Measurements from ENCODE around the gene TAF3. TPM values are rescaled to one million over a fixed set of nuclear protein-coding genes. Genes with fewer than 3 reads are reported as not detected.

Gene TAF3
- total RNA-seq, 2 experiments from 2014 or later = 12.6 to 12.8 TPM

GRCh38 chr10:7922707-7923106 is 104.4 kb downstream of the TAF3 start:
- no peaks in the 10 kb centered on the region for H3K27me3 Mint-ChIP-seq (ENCODE audit: low read depth)
- no peak overlapping the region for H3K27ac Mint-ChIP-seq
- CTCF ChIA-PET = no interaction called here
- no peak for DNase-seq
- intact Hi-C loops (cut with micrococcal nuclease) = no loop called here
- H3K4me3 Mint-ChIP-seq = no peak overlapping the region
- no peaks in the 10 kb centered on the region for H3K9me3 Mint-ChIP-seq
- no peaks in the 10 kb centered on the region for H3K36me3 Mint-ChIP-seq (ENCODE audit: low read depth)
- H3K4me1 Mint-ChIP-seq (ENCODE audit: low read depth) = peaks cover 6% of the 10 kb centered on the region

- peaks cover 6% of the 10 kb centered on the region for H3K4me1 Mint-ChIP-seq (ENCODE audit: low read depth)
- no peak overlapping the region for H3K27ac Mint-ChIP-seq
- H3K4me3 Mint-ChIP-seq = no peak overlapping the region
- no peaks in the 10 kb centered on the region for H3K36me3 Mint-ChIP-seq (ENCODE audit: low read depth)
- DNase-seq = no peak
- no peaks in the 10 kb centered on the region for H3K9me3 Mint-ChIP-seq
- CTCF ChIA-PET = no interaction called here
- H3K27me3 Mint-ChIP-seq (ENCODE audit: low read depth) = no peaks in the 10 kb centered on the region
- intact Hi-C loops (cut with micrococcal nuclease) = no loop called here
Observed at GRCh38 chr10:7928536-7928935, 110.2 kb downstream of the TAF3 start.

- CTCF ChIA-PET = no interaction called here
- intact Hi-C loops (cut with micrococcal nuclease) = no loop called here
- Mint-ChIP-seq H3K27ac (no peak overlapping the region), H3K4me1 (ENCODE audit: low read depth) (peaks cover under 1% of the 10 kb centered on the region), H3K9me3 (peaks cover 7% of the 10 kb centered on the region), H3K27me3 (ENCODE audit: low read depth) (no peaks in the 10 kb centered on the region), H3K4me3 (no peak overlapping the region), H3K36me3 (ENCODE audit: low read depth) (peaks cover 18% of the 10 kb centered on the region)
- DNase-seq = no peak
Observed at GRCh38 chr10:7932301-7933036, 114.2 kb downstream of the TAF3 start.

GRCh38 chr10:7933262-7933661 is 115.0 kb downstream of the TAF3 start:
- Mint-ChIP-seq H3K4me1 (ENCODE audit: low read depth) (peaks cover 2% of the 10 kb centered on the region), H3K4me3 (no peak overlapping the region), H3K27ac (no peak overlapping the region), H3K9me3 (peaks cover 12% of the 10 kb centered on the region), H3K36me3 (ENCODE audit: low read depth) (peaks cover 23% of the 10 kb centered on the region), H3K27me3 (ENCODE audit: low read depth) (no peaks in the 10 kb centered on the region)
- no peak for DNase-seq
- CTCF ChIA-PET = no interaction called here
- intact Hi-C loops (cut with micrococcal nuclease) = no loop called here

GRCh38 chr10:7933757-7934156 is 115.5 kb downstream of the TAF3 start:
- CTCF ChIA-PET = no interaction called here
- no peak overlapping the region for H3K4me3 Mint-ChIP-seq

GRCh38 chr10:7937315-7937945 is 119.1 kb downstream of the TAF3 start:
- H3K36me3 Mint-ChIP-seq (ENCODE audit: low read depth) = peaks cover 39% of the 10 kb centered on the region
- peaks cover 10% of the 10 kb centered on the region for H3K4me1 Mint-ChIP-seq (ENCODE audit: low read depth)
- H3K9me3 Mint-ChIP-seq = peaks cover 23% of the 10 kb centered on the region
- H3K4me3 Mint-ChIP-seq = no peak overlapping the region
- no peak for DNase-seq
- no peak overlapping the region for H3K27ac Mint-ChIP-seq
- CTCF ChIA-PET = no interaction called here
- no peaks in the 10 kb centered on the region for H3K27me3 Mint-ChIP-seq (ENCODE audit: low read depth)
- intact Hi-C loops (cut with micrococcal nuclease) = no loop called here

More at GRCh38 chr10:7933757-7934156, 115.5 kb downstream of the TAF3 start:
- intact Hi-C loops (cut with micrococcal nuclease) = no loop called here
- H3K27me3 Mint-ChIP-seq (ENCODE audit: low read depth) = no peaks in the 10 kb centered on the region
- no peak for DNase-seq
- H3K27ac Mint-ChIP-seq = no peak overlapping the region
- H3K36me3 Mint-ChIP-seq (ENCODE audit: low read depth) = peaks cover 27% of the 10 kb centered on the region
- peaks cover 17% of the 10 kb centered on the region for H3K9me3 Mint-ChIP-seq
- peaks cover 4% of the 10 kb centered on the region for H3K4me1 Mint-ChIP-seq (ENCODE audit: low read depth)

- Mint-ChIP-seq H3K9me3 (peaks cover 23% of the 10 kb centered on the region), H3K27ac (no peak overlapping the region), H3K36me3 (ENCODE audit: low read depth) (peaks cover 31% of the 10 kb centered on the region), H3K4me1 (ENCODE audit: low read depth) (peaks cover 23% of the 10 kb centered on the region), H3K27me3 (ENCODE audit: low read depth) (no peaks in the 10 kb centered on the region), H3K4me3 (no peak overlapping the region)
- intact Hi-C loops (cut with micrococcal nuclease) = no loop called here
- CTCF ChIA-PET = no interaction called here
- DNase-seq = no peak
Observed at GRCh38 chr10:7941576-7941975, 123.3 kb downstream of the TAF3 start.

GRCh38 chr10:7942316-7942715 is 124.0 kb downstream of the TAF3 start:
- no peak for DNase-seq
- peaks cover 24% of the 10 kb centered on the region for H3K36me3 Mint-ChIP-seq (ENCODE audit: low read depth)
- intact Hi-C loops (cut with micrococcal nuclease) = no loop called here
- peaks cover 18% of the 10 kb centered on the region for H3K9me3 Mint-ChIP-seq
- CTCF ChIA-PET = no interaction called here
- H3K4me3 Mint-ChIP-seq = no peak overlapping the region
- no peaks in the 10 kb centered on the region for H3K27me3 Mint-ChIP-seq (ENCODE audit: low read depth)
- H3K4me1 Mint-ChIP-seq (ENCODE audit: low read depth) = peaks cover 24% of the 10 kb centered on the region
- H3K27ac Mint-ChIP-seq = no peak overlapping the region

GRCh38 chr10:7942859-7943258 is 124.6 kb downstream of the TAF3 start:
- CTCF ChIA-PET = no interaction called here
- H3K27ac Mint-ChIP-seq = no peak overlapping the region
- no peak for DNase-seq
- peaks cover 21% of the 10 kb centered on the region for H3K36me3 Mint-ChIP-seq (ENCODE audit: low read depth)
- H3K9me3 Mint-ChIP-seq = peaks cover 14% of the 10 kb centered on the region
- H3K4me3 Mint-ChIP-seq = no peak overlapping the region
- H3K4me1 Mint-ChIP-seq (ENCODE audit: low read depth) = peaks cover 26% of the 10 kb centered on the region
- intact Hi-C loops (cut with micrococcal nuclease) = no loop called here
- H3K27me3 Mint-ChIP-seq (ENCODE audit: low read depth) = no peaks in the 10 kb centered on the region

- Mint-ChIP-seq H3K4me1 (ENCODE audit: low read depth) (peaks cover 24% of the 10 kb centered on the region), H3K27ac (no peak overlapping the region), H3K27me3 (ENCODE audit: low read depth) (no peaks in the 10 kb centered on the region), H3K36me3 (ENCODE audit: low read depth) (peaks cover 17% of the 10 kb centered on the region), H3K9me3 (peaks cover 4% of the 10 kb centered on the region), H3K4me3 (no peak overlapping the region)
- intact Hi-C loops (cut with micrococcal nuclease) = no loop called here
- CTCF ChIA-PET = no interaction called here
- DNase-seq = no peak
Observed at GRCh38 chr10:7944215-7944480, 125.8 kb downstream of the TAF3 start.

- CTCF ChIA-PET = no interaction called here
Observed at GRCh38 chr10:7944537-7944936, 126.2 kb downstream of the TAF3 start.

GRCh38 chr10:7945034-7945433 is 126.7 kb downstream of the TAF3 start:
- peaks cover 13% of the 10 kb centered on the region for H3K36me3 Mint-ChIP-seq (ENCODE audit: low read depth)
- no peak overlapping the region for H3K4me3 Mint-ChIP-seq
- no peaks in the 10 kb centered on the region for H3K27me3 Mint-ChIP-seq (ENCODE audit: low read depth)
- CTCF ChIA-PET = no interaction called here
- intact Hi-C loops (cut with micrococcal nuclease) = no loop called here
- no peak overlapping the region for H3K27ac Mint-ChIP-seq
- DNase-seq = no peak
- no peaks in the 10 kb centered on the region for H3K9me3 Mint-ChIP-seq
- peaks cover 27% of the 10 kb centered on the region for H3K4me1 Mint-ChIP-seq (ENCODE audit: low read depth)

More at GRCh38 chr10:7944537-7944936, 126.2 kb downstream of the TAF3 start:
- Mint-ChIP-seq H3K36me3 (ENCODE audit: low read depth) (peaks cover 16% of the 10 kb centered on the region), H3K4me1 (ENCODE audit: low read depth) (peaks cover 24% of the 10 kb centered on the region), H3K27me3 (ENCODE audit: low read depth) (no peaks in the 10 kb centered on the region), H3K27ac (no peak overlapping the region), H3K9me3 (no peaks in the 10 kb centered on the region), H3K4me3 (no peak overlapping the region)
- no peak for DNase-seq
- intact Hi-C loops (cut with micrococcal nuclease) = no loop called here

GRCh38 chr10:7945469-7946187 is 127.3 kb downstream of the TAF3 start:
- intact Hi-C loops (cut with micrococcal nuclease) = no loop called here
- peaks cover 11% of the 10 kb centered on the region for H3K36me3 Mint-ChIP-seq (ENCODE audit: low read depth)
- H3K27me3 Mint-ChIP-seq (ENCODE audit: low read depth) = no peaks in the 10 kb centered on the region
- CTCF ChIA-PET = no interaction called here
- H3K9me3 Mint-ChIP-seq = no peaks in the 10 kb centered on the region
- H3K27ac Mint-ChIP-seq = no peak overlapping the region
- no peak overlapping the region for H3K4me3 Mint-ChIP-seq
- no peak for DNase-seq
- H3K4me1 Mint-ChIP-seq (ENCODE audit: low read depth) = peaks cover 27% of the 10 kb centered on the region

Measured in activated naive CD4-positive, alpha-beta T cell treated with anti-CD3 and anti-CD28 coated beads for 36 hours (primary cell).